ENCODE measurements around the gene MBD5.

MBD5 gene

DNA sequence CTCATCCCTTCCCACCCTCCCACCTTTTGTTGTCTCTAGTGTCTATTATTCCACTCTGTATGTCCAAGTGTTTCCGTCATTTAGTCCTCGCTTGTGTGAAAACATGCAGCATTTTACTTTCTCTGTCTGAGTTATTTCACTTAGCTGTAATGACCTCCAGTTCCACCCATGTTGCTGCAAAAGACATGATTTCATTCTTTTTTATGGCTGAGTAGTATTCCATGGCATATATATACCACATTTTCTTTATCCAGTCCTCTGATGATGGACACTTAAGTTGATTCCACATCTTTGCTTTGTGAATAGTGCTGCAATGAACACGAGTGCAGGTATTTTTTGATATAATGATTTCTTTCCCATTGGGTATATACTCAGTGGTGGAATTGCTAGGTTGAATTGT, 296.7 kb downstream of the MBD5 start:
- DNase-seq: no peak

DNA sequence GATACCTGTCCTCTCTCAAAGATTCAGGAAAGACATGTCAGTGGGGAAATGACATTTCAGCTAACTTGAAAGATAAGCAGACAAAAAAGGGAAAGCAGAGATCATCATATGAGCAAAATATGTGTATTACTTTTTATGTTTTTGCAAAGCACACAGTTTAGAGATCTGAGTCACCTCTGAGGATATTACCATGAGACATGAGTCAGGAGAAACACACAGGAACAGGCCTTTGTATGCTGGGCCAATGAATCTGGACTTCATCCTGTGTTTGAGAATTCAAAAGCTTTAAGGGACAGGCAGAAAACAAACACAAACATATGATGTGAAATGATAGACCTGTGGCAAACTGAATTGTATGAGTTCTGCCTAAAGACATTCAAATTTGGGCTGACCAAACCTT, 317.6 kb downstream of the MBD5 start:
- DNase-seq: peak; percentile 2

DNA sequence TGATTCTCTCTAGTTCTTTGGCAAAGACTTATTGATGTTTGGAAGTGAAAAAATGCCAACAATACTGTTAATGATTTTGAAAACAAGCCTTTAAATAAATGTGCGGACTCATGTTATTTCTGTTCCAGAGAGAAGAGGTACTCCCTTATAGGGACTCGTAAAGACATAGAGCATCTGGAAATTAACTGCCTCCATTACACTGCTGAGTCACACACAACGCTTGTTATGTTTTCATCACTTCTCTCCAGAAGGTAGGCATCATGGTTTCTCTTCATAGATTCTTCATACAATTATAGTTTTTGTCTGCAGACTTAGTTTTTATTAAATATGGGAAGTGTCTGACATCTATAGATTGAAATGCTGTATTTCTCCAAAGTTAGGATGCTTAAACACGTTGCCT, 321.2 kb downstream of the MBD5 start:
- no peak for DNase-seq

DNA sequence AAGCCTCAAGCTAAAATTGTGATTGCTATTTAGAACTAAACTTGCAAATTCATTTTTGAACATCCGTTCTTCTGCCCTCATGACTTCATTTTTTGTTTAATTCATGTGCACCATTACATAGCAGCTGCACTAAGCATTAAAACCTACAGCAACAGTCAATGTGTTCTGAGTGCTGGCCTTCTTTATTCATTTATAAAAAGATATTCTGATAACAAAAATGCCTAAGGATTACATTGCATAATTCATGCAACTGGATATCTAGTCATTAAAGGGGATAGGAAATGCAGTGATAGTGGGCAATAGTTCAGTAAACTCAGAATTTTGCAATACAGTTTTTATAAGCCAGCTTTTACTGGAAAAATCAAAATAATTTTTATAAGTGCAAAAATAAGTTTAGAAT, 329.3 kb downstream of the MBD5 start:
- no peak for DNase-seq

DNA sequence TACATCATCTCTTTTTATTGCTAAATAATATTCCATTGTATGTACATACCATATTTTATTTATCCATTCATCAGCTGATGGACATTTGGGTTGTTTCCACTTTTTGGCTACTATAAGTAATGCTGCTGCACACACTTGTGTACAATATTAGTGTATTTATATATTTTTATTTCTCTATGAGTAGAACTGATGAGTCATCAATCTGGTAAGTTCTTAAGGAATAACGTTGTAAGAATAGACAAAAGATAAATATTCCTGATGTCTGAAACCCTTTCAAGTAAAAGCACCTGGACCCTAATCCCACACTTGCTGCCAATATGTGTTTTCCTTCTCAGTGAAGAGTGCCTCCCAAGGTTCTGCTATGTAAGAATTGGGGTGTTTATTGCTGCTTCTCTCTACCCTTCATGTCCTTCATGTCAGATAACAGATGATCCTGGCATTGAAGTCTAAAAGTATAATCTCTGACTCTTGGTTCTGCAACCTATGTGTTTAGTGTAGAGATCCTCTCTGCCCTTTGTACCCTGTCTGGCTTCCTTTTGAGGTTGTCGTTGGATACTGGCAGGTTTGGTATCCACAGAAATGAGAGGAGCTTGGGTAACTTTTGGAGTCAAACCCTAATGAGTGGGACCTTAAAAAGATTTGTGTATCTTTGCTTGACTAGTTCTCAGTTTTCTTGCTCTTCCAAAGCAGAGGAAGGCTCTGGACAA, 330.7 kb downstream of the MBD5 start:
- no peak for DNase-seq

DNA sequence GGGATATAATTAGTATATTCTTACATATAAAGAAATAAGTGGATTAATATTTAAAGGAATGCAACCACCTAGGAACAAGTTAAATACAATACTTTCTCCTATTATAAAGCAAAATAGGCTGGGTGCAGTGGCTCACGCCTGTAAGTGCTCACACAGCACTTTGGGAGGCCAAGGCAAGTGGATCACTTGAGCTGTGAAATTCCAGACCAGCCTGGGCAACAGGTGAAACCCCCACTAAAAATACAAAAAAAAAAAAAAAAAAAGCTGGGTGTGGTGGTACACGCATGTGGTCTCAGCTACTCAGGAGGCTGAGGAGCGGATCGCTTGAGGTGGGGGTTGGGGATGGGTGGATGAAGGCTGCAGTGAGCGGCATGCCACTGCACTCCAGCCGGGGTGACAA, 337.5 kb downstream of the MBD5 start:
- DNase-seq: no peak

DNA sequence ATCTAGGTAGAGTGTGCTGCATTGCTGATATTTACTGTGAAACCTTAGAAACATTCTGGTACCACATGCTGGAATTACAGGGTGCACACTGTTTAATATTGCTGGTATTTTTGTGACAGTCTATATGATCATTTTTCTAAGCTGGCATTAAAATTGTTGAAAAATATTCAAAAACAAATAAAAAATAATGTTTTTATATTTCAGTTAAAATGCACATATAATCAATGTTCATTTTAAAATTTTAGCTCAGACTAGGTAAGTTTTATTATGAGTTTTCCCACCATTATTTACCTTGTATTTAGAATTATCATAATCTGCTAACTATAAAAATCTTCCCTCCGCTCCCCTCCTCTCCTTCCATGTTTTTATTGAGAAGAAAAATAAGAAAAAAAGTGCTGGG, 339.8 kb downstream of the MBD5 start:
- DNase-seq: no peak

DNA sequence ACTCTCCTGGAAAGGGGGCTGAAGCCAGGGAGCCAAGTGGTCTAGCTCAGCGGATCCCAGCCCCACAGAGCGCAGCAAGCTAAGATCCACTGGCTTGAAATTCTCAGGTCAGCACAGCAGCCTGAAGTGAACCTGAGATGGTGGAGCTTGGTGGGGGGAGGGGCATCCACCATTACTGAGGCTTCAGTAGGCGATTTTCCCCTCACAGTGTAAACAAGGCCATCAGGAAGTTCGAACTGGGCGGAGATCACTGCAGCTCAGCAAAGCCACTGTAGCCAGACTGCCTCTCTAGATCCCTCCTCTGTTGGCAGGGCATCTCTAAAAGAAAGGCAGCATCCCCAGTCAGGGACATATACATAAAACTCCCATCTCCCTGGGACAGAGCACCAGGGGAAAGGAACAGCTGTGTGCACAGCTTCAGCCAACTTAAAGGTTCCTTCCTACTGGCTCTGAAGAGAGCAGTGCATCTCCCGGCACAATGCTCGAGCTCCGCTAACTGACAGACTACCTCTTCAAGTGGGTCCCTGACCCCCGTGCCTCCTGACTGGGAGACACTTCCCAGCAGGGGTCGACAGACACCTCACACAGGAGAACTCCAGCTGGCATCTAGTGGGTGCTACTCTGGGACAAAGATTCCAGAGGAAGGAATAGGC, 341.4 kb downstream of the MBD5 start:
- no peak for DNase-seq

DNA sequence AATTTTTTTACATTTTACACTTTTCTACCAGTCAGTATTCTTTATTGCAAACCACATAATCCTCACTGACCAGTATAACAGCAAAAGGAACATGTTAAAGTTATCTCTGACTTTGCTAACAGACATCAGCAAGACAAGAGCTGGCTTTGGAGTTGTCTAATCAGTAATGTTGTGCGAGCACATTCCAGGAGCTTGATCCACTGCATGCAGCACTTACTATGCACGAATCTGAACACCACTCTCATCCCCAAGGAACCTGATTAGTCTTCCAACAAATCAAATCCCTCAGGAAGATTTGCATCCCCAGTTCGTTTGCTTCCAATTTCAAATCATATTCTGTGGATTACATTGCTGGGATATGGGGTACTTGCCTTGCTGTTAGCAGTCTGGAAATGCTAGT, 354.3 kb downstream of the MBD5 start:
- DNase-seq: no peak

DNA sequence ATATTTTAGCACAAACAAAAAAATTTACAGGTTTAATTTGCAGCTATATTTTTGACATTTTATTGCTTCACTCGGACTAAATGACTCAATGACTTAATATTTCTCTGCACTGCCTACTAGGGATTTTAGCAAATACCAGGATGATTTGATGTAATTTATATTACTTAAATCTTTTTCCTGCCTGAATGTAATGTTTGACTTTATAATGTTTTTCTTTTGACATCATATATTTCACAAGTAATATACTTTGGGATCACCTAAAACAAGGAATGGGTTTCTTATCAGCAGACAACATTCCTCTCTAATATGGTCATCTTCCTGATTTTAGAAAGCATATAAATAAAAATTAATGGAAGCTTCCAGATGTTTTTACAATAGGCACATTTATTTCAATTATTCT, 370.4 kb downstream of the MBD5 start:
- no peak for DNase-seq

DNA sequence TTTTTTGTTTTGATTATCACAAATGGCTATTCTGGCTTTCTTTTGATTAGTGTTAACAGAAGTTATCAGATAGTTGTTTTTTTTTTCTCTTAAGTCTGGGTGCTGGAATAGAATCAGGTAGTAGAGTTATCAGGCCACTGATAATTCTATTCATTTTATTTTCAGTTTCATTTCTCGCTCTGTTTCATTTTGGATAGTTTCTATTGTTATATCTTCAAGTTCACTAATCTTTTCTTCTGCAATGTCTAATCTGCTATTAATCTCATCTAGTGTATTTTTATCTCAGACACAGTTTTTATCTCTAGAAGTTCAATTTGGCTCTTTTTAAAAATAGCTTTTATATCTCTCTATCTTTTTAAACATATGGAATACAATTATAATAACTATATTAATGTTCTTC, 381.9 kb downstream of the MBD5 start:
- no peak for DNase-seq

DNA sequence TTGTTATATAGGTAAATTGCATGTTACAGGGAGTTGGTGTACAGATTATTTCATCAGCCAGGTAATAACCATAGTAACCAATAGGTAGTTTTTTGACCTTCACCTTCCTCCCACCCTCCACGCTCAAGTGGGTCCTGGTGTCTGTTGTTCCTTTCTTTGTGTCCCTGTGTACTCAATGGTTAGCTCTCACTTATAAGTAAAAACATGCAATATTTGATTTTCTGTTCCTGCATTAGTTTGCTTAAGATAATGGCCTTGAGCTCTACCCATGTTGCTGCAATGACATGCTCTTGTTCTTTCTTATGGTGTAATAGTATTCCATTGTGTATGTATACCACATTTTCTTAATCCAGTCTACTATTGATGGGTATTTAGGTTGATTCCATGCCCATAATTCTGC, 390.0 kb downstream of the MBD5 start:
- DNase-seq: no peak

DNA sequence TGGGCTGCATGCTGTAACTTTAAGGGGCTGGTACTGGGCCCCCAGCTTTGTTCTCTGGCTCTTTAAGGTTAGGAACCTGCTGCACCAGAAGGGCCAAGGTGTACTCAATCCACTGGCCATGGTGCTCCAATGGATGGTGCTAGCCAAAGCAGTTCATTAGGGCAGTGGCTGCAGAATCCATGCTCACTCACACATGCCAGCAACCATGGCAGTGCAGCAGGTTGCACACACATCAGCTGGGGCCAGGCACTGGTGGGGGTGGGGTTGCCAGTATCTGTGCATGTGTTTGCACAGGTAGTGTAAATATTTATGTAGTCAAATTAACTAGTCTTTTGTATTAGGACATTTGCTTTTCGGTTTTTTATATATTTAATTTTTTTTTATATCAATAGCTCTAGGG, 395.4 kb downstream of the MBD5 start:
- DNase-seq: no peak

DNA sequence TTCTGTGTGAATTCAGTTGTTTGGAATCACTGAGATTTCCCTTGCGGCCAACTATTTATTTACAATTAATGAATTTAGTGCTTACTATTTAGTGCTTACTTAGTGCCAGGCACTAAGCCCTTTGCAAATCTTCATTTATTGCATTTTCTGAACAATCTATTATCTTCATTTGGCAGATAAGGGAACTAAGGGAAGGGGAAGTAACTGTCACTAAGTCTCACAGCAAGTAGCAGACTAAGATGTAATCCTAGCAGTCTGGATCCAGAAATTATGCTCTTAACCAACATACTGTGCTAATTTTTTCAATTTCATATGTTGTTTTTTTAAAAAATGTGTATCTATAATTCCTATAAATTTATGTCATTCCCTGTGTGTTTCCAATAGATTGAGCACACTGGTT, 409.2 kb downstream of the MBD5 start:
- peak; percentile 49 for DNase-seq

DNA sequence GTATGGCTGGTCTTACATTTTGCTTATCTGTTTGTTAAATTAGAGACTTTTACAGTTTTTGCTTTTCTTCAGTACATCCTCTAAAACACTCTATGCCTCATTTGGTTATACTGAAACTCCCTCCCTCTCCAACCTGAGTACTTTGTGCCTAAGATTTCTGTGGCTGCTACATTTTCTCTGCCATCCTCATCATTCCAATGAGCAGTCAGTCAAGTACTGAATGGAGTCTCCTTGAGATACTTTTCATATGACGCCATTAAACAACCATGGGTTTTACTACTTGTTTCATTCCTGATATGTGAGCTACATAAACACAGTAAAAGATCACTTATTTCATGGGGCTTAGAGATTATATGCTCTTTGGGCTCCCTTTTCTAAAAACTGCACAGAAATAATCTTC, 427.0 kb downstream of the MBD5 start:
- DNase-seq: no peak

DNA sequence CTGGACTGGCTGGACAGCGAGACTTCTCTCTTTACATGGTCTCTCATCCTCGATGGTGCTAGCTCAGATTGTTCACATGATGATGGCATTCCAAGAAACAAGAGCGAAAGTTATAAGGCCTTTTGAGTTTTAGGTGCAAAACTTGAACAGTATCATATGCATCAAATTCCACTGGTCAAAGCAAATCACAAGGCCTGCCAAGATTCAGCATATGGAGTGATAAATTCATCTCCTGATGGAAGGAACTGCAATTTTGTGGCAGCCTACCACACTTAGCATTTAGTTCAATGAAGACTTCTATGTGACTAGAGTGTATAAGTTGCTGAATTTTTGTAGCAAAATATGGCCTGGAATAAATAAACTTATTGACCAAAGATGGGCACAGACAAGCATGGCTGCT, 429.6 kb downstream of the MBD5 start:
- no peak for DNase-seq

DNA sequence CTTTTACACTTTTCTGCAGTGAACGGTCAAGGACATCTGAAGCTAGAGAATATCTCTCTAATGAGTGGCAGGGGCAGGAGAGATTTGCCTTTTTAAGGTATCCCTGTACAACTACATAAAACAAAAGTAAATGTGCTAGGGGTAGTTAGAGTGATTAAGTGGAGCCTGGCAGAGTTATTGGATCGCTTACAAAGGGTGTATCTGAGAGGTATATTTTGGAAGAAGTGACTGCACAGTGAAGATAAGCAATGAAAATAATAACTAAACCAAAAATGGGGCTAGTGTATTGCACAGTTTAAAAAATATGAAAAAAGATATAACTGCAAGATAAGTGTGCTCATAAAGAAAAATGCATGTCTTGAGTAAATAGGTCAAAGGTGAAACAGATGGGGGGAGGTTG, 430.2 kb downstream of the MBD5 start:
- DNase-seq: no peak

DNA sequence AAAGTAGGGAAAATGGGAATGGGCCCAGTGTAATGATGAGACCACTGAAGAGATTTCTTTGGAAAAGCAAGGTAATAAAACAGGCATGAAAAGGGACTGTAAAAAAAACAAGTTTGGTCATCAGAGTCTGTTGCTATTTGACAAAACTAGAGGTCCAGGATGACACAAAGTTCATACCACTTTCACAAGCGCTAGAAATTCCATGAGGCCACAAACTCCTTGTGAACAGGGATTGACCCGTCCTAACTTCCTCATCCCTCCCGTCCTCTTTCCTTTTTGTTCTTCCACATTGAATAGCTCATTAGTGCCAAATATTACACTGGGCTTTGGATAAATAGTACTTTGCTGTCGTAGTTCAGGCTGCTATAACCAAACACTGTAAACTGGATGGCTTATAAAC, 434.9 kb downstream of the MBD5 start:
- no peak for DNase-seq

DNA sequence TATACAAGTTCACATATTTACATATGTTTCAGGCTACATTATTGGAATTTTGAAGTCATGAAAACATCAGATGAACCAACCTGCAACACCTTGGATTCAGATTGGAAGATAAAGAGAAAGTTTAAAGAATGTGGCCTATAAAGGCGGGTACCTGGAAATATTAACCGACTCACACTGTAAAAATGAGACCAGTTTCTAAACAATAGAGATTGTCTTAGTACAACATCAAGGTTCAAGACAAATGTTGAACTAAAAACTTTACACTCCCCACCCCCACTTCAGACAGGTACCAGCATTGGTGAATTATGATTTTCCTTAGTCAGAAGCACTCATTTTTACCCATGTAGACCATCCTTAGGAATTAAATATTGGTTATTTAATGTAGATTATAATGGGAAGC, 437.3 kb downstream of the MBD5 start:
- no peak for DNase-seq

DNA sequence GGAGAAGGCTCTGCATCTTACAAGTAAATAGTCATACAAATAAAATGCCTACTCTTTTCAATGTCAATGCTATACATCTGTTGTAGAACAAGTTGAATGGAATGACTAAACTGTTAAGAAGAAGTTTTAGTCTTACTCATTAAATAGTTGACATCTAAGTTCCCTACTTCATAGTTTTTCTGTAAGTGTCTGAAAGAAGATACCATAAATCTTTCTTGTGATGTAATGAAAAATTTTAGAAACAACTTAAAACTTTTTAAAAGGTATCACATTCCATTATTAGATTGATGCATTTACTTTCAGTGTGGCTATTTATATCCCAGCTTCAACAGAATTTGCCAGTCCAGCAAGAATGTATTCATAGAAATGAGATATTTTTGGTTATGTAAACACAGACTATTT, 438.5 kb downstream of the MBD5 start:
- no peak for DNase-seq

DNA sequence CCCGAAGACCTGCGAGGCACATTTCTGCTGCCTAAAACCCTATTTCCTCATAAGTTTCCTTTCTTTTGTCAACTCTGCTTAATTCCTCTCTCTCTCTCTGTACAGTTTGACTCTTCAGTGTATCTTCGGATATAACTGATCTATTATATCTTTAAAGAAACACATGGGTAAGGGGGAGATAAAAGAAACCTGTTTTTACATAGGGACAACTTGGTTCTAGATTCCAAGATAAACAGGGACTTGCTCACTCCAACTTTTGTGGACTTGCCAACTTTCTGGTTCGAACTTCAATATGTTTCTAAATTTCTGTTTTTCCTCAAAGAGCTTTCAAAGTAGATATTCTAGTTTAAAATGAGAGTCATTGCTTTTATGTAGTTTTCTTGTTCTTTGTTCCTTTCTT, 441.0 kb downstream of the MBD5 start:
- DNase-seq: no peak

DNA sequence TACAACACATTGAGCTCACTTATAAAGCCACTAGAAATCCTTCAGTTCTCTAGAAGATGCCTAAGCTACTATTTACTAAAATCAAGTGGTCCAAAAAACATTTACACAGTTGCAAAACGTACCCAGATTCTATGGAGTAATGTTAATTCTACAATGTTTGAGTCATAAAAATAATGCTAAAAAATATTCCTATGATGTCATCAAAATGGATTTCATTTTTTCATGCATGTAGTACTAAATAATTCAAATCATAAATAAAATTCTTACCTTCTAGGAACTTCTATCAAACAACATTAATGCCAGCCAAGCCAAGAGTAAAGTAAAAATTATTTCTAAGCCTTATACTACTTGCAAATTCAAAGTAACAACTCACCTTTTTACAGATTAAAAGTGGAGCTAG, 454.7 kb downstream of the MBD5 start:
- DNase-seq: no peak

DNA sequence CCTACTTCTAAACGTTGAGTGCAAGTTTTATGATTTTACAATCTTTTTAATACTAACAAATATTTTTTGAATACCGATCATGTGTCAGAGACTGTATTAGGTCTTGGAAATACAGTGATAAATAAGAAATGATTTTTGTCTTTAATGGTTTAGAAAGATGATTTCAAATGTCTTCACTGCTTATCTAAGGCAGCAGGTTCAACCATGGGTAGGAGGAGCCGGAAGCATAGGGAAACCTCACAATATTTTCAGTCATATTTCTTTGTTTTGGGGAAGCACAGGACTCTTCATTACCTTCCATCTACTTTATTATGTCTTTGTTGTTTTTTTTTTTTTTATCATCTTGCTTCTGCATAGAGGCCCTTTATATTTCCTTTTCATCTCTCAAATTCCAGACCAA, 458.5 kb downstream of the MBD5 start:
- DNase-seq: peak; percentile 90

DNA sequence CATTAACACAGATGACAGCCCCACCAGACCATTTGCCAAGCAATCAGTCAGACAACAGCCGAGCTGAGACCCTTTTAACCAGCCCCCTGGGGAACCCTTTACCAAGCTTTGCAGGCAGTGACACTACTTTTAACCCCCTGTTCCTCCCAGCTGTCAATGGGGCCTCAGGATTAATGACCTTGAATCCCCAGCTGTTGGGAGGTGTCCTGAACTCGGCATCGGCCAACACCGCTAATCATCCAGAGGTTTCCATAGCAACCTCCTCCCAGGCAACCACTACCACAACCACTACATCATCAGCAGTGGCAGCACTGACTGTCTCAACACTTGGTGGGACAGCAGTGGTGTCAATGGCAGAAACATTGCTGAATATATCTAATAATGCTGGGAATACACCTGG, 462.8 kb downstream of the MBD5 start:
- DNase-seq: no peak

DNA sequence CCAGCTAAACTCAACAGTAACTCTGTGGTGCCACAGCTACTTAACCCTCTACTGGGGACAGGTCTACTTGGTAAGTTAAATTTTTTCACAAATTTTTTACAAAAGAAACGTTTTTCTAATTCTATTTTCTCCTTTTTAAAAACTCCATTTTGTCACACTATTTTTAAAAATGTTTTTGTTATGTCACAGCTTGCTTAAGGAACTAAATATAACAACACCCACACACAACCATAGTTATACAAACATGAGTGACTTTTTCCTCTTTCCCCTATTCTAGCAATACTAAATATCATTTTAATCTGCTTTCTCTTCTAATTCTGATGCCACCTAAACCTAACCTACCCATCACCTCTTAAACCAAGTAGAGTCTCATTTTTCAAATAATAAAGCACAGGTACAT, 463.2 kb downstream of the MBD5 start:
- no peak for DNase-seq

All from OCI-M1 (cell line).